K562 (cell line): Measurements from ENCODE around the gene CPTP. TPM values are rescaled to one million over a fixed set of nuclear protein-coding genes. Genes with fewer than 3 reads are reported as not detected.

ENCODE experiments used
- ATAC-seq: fragments of 200-7000 bp; cut with Tn5 transposase; 3 replicates; pipeline ENCODE4 v1.9.1; 2020; ENCODE audit warnings: moderate library complexity
- BruUV-seq: library from RNA; stranded (reverse); fragments of 400-500 nt; replicated peaks from 2 replicates; lab custom pipeline; 2021; lab: Mats Ljungman, UMichigan
- CTCF ChIA-PET: fragments of 300-600 bp; formaldehyde crosslinking; extraction: SDS; loops from one replicate; lab custom pipeline; 2021; ENCODE audit warnings: low intra/inter-chr PET ratio; lab: Yijun Ruan, JAX
- POLR2A ChIA-PET: fragments of 300-600, 350-650 bp; sonication (Branson Sonifier 250); formaldehyde crosslinking; extraction: SDS; loops from one replicate; lab custom pipeline; 2021; ENCODE audit warnings: antibody characterized with exemption, inconsistent platforms; lab: Yijun Ruan, JAX
- DNase-seq, 4 experiments: peaks; one replicate each; pipeline versions ENCODE4 v3.0.0 to v3.0.0-alpha.2; 2011 to 2018; ENCODE audit warnings: low spot score in 3 of 4, mixed read lengths in 3 of 4; ENCODE audit errors: extremely low read depth in 1 of 4
- FAIRE-seq: peaks from 2 replicates; lab custom pipeline; 2011; peaks lifted over from hg19 to GRCh38; lab: Jason Lieb, UNC
- H2AFZ ChIP-seq: 2 replicates; pipeline ENCODE4 v1.6.0; 2011; ENCODE audit warnings: low read depth, low read length, control low read depth, inconsistent platforms
- H3K27ac ChIP-seq: fragments of 200-600 bp; 3 replicates; pipeline ENCODE4 v1.8.0; 2011; ENCODE audit warnings: low read depth, mild to moderate bottlenecking, control low read depth, inconsistent platforms, low read length, moderate library complexity, mixed read lengths; ENCODE audit errors: extremely low read depth
- H3K27me3 ChIP-seq, 2 experiments: fragments of 300-600 bp in 1 of 2; 2 replicates in 1 of 2; 3 replicates in 1 of 2; pipeline versions ENCODE4 v1.6.0 to v1.8.0; 2011; ENCODE audit warnings: inconsistent platforms in 2 of 2, low read length in 2 of 2, mild to moderate bottlenecking in 1 of 2, mixed read lengths in 1 of 2, moderate library complexity in 1 of 2; ENCODE audit not compliant: control insufficient read depth in 2 of 2, insufficient read depth in 2 of 2
- H3K36me3 ChIP-seq: fragments of 300-600 bp; 3 replicates; pipeline ENCODE4 v1.8.0; 2011; ENCODE audit warnings: mild to moderate bottlenecking, low read length, inconsistent platforms; ENCODE audit not compliant: control insufficient read depth, insufficient read depth
- H3K4me1 ChIP-seq, 2 experiments: fragments of 200-600 bp in 1 of 2; replicated peaks in 1 of 2; 2 replicates in 1 of 2; 3 replicates in 1 of 2; pipeline versions ENCODE4 v1.5.1 to v1.8.0; 2011; ENCODE audit warnings: inconsistent platforms in 2 of 2, low read length in 2 of 2, mild to moderate bottlenecking in 1 of 2, mixed read lengths in 1 of 2, moderate library complexity in 1 of 2; ENCODE audit not compliant: control insufficient read depth in 2 of 2, insufficient read depth in 2 of 2
- H3K4me2 ChIP-seq: 2 replicates; pipeline ENCODE4 v1.6.1; 2011; ENCODE audit warnings: low read length, control low read depth, inconsistent platforms, mixed read lengths; ENCODE audit not compliant: insufficient read depth
- H3K4me3 ChIP-seq: fragments of 200-600 bp; sonication (generic), shearing (Covaris generic); 2 replicates; pipeline ENCODE4 v1.5.1; 2016; ENCODE audit warnings: control low read depth, inconsistent platforms
- H3K79me2 ChIP-seq: fragments of 200-600 bp; 3 replicates; pipeline ENCODE4 v1.8.0; 2011; ENCODE audit warnings: low read length, inconsistent platforms; ENCODE audit not compliant: control insufficient read depth, insufficient read depth
- H3K9ac ChIP-seq, 2 experiments: 2 replicates each; pipeline versions ENCODE4 v1.6.0 to v1.6.1; 2011; ENCODE audit warnings: low read depth in 2 of 2, low read length in 2 of 2, control low read depth in 1 of 2, inconsistent platforms in 1 of 2, mild to moderate bottlenecking in 1 of 2, mixed read lengths in 1 of 2; ENCODE audit not compliant: insufficient read depth in 1 of 2
- H3K9me1 ChIP-seq: one replicate; pipeline ENCODE4 v1.6.0; 2011; ENCODE audit warnings: inconsistent platforms, mild to moderate bottlenecking, low read length, moderate library complexity; ENCODE audit not compliant: control insufficient read depth, insufficient read depth
- H3K9me3 ChIP-seq: replicated peaks from 2 replicates; pipeline ENCODE4 v1.5.1; 2011; ENCODE audit warnings: low read depth, low read length, inconsistent platforms; ENCODE audit not compliant: control insufficient read depth, insufficient read depth
- H4K20me1 ChIP-seq: replicated peaks from 2 replicates; pipeline ENCODE4 v1.6.1; 2011; ENCODE audit warnings: low read length, inconsistent platforms, mixed read lengths; ENCODE audit not compliant: control insufficient read depth, insufficient read depth
- FIP1L1 ChIP-seq: fragments of 200-400 bp; formaldehyde crosslinking; IDR thresholded peaks from 2 replicates; pipeline ENCODE4 v1.6.1; 2018; ENCODE audit warnings: mild to moderate bottlenecking, low read depth, low read length; ENCODE audit not compliant: poor library complexity, severe bottlenecking
- POLR2AphosphoS2 ChIP-seq: IDR thresholded peaks from 2 replicates; pipeline ENCODE4 v1.6.1; 2012; ENCODE audit warnings: low read length, improper control_type of control experiment
- POLR2G ChIP-seq: fragments of 200-400 bp; formaldehyde crosslinking; IDR thresholded peaks from 2 replicates; pipeline ENCODE4 v1.6.1; 2017; ENCODE audit warnings: low read depth, mild to moderate bottlenecking, antibody characterized with exemption, low read length, moderate library complexity
- RBFOX2 ChIP-seq: fragments of 200-400 bp; formaldehyde crosslinking; IDR thresholded peaks from 2 replicates; pipeline ENCODE4 v1.6.1; 2017; ENCODE audit warnings: low read depth, mild to moderate bottlenecking, low read length, moderate library complexity
- THRA ChIP-seq: fragments of 450-650 bp; IDR thresholded peaks from 2 replicates; pipeline ENCODE4 v1.6.1; 2017; ENCODE audit warnings: mild to moderate bottlenecking, moderate library complexity
- ZC3H4 ChIP-seq: sonication (generic); formaldehyde crosslinking; IDR thresholded peaks from 2 replicates; pipeline ENCODE4 v1.9.0; 2021; ENCODE audit warnings: missing genetic modification reagents, borderline replicate concordance
- ZFP91 ChIP-seq: sonication (generic); formaldehyde crosslinking; IDR thresholded peaks from 2 replicates; pipeline ENCODE4 v1.8.0; 2022; ENCODE audit warnings: mild to moderate bottlenecking, missing genetic modification reagents
- ZNF407 ChIP-seq: fragments of 450-650 bp; IDR thresholded peaks from 2 replicates; pipeline ENCODE4 v1.6.1; 2016; ENCODE audit warnings: low read depth
- WGBS: fragments of 100-300 bp; shearing (Covaris generic); methylation state at CpG from one replicate; pipeline ENCODE4 v1.1.6; 2016; ENCODE audit warnings: low coverage, mixed read lengths; ENCODE audit not compliant: insufficient coverage; ENCODE audit errors: missing lambda C conversion rate; 5-methylcytosine and 5-hydroxymethylcytosine counted together
- in situ Hi-C: fragments of 300-500 bp; cut with MboI; formaldehyde crosslinking; loops from 4 replicates; pipeline ENCODE4 v1.15.0; 2018; ENCODE audit warnings: inconsistent platforms, mixed read lengths
- intact Hi-C: fragments of 100-400 bp; cut with micrococcal nuclease; formaldehyde crosslinking; loops from 2 replicates; pipeline ENCODE4 v1.14.2; 2022
- polyA plus RNA-seq, 8 experiments: library from polyadenylated mRNA; depleted of rRNA in 4 of 8; stranded (reverse) in 5 of 8; unstranded in 3 of 8; fragments of >200 nt; fragmentation: Nextera tagmentation in 2 of 8; fragmentation: Illumina TruSeq in 1 of 8; extraction: Ambion mirVana in 2 of 8; extraction: Trizol in 1 of 8; gene quantifications; 2 replicates each; pipeline versions ENCODE4 v1.2.1 to v1.2.3, GENCODE V29; 2011 to 2014; ENCODE audit warnings: inconsistent platforms in 1 of 8, missing spikeins in 1 of 8
- total RNA-seq, 7 experiments: library from RNA; depleted of rRNA in 6 of 7; stranded (reverse); fragments of >200 nt in 6 of 7; fragmentation: Illumina TruSeq in 2 of 7; extraction: Trizol in 2 of 7; gene quantifications; 2 replicates each; pipeline versions ENCODE4 v1.2.1 to v1.2.3, GENCODE V29; 2011 to 2021; ENCODE audit warnings: low replicate concordance in 1 of 7

The CPTP gene
- total and polyA plus RNA-seq, 9 of the 15 experiments (the other 6 are each of a cell fraction or from before 2014, with no cell fraction given) = 0.11 to 25.8 (median 3.5) TPM

- no TSS peak for BruUV-seq
- TF ChIP-seq ZFP91 (CRISPR knock-in tag) (no peak), ZNF407 (no peak), POLR2AphosphoS2 (peak; percentile 64; the same call in 1 of the 2 replicates), RBFOX2 (peak; percentile 63), FIP1L1 (peak; percentile 45), ZC3H4 (CRISPR knock-in tag) (0 out of 2 replicates have a peak, but pooled peaks have one; percentile 26), POLR2G (peak; percentile 63; the same call in 1 of the 2 replicates), THRA (no peak)
Measured at GRCh38 chr1:1314237-1314586, 10.4 kb upstream of the CPTP start.

More at GRCh38 chr1:1314237-1314586, 10.4 kb upstream of the CPTP start:
- Histone ChIP-seq H3K4me2 (no peak overlapping the region), H3K9me1 (peaks cover under 1% of the 10 kb centered on the region), H3K27ac (no peak overlapping the region), H2AFZ (no peak overlapping the region), H3K4me1 (peaks cover 30 to 88% of the 10 kb centered on the region in 2 experiments), H4K20me1 (peaks cover 16% of the 10 kb centered on the region), H3K79me2 (peaks cover 37% of the 10 kb centered on the region), H3K9me3 (no peaks in the 10 kb centered on the region), H3K9ac (peak overlapping the region in 1 of 2 experiments; percentile 84; a peak in 2 of 4 replicates), H3K36me3 (peaks cover 89% of the 10 kb centered on the region), H3K27me3 (no peaks in the 10 kb centered on the region), H3K4me3 (no peak overlapping the region)
- FAIRE-seq (no peak), ATAC-seq (no peak), DNase-seq (no peak)
- intact Hi-C loops = no loop called here
- CTCF ChIA-PET = no interaction called here
- POLR2A ChIA-PET = interaction anchor here (0.6 to 2.4 kb wide), 5 partner anchors 9 to 217 kb away, joined by 3 to 9 read pairs (median 5); no protein-coding TSS in a partner anchor
- WGBS = 95% methylated on average over 13 of the region's 15 CpGs
- in situ Hi-C loops = no loop called here
